Stimulated activated CD4-positive, alpha-beta T cell treated with anti-CD3 and anti-CD28 coated beads, Interleukin-15, amount 100 ng/mL, for 24 hours (primary cell): ENCODE data around the gene REPS2.
"Not testable (repeated sequence)": the region's sequence is repeated elsewhere in the genome, so short reads cannot be mapped to it uniquely, and the experiment has no call there.

ENCODE experiments used
- DNase-seq: peaks from one replicate; pipeline ENCODE4 v3.0.0-alpha.2; 2020

The REPS2 gene

DNA sequence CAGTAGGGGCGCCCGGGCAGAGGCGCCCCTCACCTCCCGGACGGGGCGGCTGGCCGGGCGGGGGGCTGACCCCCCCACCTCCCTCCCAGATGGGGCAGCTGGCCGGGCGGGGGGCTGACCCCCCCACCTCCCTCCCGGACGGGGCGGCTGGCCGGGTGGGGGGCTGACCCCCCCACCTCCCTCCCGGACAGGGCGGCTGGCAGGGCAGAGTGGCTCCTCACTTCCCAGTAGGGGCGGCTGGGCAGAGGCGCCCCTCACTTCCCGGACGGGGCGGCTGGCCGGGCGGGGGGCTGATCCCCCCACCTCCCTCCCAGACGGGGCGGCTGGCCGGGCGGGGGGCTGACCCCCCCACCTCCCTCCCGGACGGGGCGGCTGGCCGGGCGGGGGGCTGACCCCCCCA, 18.5 kb downstream of the REPS2 start:
- not testable (repeated sequence) for DNase-seq

DNA sequence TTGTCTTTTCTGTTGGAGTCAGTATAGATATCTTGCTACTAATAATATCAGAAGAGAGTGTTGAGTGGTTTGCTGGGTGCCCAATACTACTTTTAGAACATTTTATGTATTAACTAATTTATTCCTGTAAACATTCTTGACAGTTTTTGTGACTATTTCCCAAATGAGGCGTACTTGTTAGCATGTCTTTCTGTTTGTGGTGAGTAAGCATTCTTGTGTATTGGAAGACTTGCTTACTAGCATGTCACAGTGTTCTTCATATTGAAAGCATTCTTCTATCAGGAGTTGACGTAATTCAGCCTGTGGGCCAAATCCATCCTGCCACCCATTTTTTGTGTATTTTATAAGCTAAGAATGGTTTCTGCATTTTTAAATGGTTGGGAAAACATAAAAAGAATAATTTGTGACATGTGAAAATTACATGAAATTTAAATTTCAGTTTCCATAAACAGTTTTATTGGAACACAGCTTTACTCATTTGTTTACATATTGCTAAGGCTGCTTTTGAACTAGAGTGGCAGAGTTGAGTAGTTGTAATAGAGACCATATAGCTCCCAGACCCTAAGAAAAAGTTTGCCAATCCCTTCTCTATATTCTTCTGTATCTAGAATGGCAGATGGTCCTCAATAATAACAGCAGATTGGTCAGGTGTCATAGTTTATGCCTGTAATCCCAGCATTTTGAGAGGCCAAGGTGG, 20.4 kb downstream of the REPS2 start:
- DNase-seq, result no peak

DNA sequence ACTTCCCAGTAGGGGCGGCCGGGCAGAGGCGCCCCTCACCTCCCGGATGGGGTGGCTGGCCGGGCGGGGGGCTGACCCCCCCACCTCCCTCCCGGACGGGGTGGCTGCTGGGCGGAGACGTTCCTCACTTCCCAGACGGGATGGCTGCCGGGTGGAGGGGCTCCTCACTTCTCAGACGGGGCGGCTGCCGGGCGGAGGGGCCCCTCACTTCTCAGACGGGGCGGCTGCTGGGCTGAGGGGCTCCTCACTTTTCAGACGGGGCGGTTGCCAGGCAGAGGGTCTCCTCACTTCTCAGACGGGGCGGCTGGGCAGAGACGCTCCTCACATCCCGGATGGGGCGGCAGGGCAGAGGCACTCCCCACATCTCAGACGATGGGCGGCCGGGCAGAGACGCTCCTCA, 22.3 kb downstream of the REPS2 start:
- DNase-seq, result not testable (repeated sequence)

DNA sequence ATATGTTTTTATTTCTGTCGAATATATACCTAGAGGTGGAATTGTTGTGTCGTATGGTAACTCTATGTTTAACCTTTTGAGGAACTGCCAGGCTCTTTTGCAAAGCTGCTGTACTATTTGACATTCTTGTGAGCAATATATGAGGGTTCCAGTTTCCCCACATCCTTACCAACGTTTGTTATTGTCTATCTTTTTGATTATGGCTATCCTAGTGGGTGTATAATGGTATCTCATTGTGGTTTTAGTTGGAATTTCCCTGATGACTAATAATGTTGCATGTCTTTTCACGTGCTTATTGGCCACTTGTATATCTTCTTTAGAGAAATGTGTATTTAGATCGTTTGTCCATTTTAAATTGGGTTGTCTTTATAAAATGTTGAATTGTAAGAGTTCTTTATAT, 24.5 kb downstream of the REPS2 start:
- no peak for DNase-seq

DNA sequence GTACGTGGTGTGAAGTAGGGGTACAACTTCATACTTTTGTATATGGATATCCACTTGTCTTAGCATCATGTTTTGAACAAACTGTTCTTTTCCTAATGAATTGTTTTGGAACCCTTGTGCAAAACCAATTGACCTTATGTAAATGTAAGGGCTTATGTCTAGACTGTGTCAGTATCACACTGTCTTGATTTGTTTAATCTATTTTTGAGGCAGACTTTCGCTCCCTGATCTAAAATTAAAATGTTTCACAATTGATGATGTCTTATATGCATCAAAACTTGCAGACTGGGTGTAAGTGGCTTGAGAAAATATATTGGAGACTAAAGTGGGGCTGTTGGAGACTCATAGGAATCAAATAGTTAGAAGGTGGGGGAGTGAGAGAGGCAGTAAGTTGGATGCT, 25.2 kb downstream of the REPS2 start:
- DNase-seq, result no peak

- DNase-seq, result no peak
Measured at GRCh38 chrX:16975233-16975632, 28.8 kb downstream of the REPS2 start.

- no peak for DNase-seq
Measured at GRCh38 chrX:16977771-16978170, 31.3 kb downstream of the REPS2 start.

DNA sequence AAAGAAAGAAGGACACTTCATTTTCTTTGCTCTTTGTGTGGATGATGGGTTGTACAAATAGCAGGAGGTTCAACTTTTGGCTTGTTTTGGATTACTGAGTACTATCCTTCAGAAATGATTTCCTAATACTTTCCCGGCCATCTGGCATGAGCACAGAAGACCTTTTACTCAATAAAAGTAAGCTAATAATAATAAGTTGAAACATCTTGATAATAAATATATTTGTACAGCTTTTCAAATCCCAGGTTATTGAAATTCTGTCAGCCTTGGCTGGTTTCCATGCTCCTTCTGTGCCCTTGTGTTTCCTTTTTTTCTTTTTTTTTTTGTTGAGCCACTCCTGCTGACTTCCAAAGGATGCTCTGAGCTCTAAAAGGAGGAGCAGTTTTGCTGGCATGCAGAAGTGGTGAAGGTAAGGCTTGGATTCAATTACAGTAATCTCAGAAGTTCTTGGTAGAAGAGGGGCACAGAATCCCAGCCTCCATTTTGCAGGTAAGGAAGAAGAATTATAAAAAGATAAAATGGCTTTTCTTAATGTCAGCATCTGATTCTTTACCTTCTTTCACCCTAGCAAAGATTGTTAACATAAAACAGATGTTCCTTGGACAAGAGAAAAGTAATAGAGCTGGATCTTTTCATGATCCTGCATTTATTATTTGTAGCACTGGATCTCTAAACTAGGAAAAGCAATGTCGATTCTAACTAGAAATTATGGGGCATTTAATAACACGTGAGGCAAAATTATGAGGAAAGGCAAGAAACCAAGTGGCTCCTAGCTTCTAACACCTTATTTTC, 31.9 kb downstream of the REPS2 start:
- DNase-seq, result no peak

DNA sequence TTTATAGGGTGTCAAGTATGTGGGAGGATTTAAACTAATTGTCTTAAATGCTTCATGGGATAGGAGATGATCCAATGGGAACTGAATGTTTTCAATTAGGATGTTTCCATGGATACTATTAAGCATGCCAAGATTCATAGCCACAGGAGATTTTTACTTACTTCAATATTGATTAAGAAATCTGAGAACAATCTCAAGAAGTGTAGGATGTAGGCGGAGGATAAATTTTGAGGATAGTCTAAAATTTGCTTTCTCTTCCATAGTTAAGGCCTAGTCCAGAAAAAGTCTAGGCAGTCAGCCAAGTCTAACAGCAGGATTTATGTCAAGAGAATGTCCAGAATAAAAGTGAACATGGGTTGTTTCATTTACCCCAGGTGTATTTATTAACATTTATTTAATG, 32.8 kb downstream of the REPS2 start:
- no peak for DNase-seq

DNA sequence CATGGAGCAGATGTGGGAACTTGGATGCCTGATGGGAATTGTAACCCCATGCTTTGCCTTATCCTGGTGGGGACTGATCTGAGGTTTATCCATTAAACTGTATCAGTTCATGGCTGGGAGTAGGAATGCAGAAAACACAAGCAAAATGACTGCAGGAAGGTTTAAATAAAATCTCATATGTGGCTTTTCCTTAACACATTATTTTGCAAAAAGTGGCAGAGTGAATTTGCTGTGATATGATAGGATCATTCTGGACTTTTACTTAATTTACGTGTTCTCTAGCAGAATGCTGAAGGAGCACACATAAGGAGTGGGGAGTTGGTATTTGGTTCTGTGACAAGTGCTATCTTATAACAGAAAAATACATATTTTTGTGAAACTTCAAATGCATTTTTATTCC, 34.8 kb downstream of the REPS2 start:
- DNase-seq, result no peak

- no peak for DNase-seq
Measured at GRCh38 chrX:16981980-16982379, 35.5 kb downstream of the REPS2 start.

DNA sequence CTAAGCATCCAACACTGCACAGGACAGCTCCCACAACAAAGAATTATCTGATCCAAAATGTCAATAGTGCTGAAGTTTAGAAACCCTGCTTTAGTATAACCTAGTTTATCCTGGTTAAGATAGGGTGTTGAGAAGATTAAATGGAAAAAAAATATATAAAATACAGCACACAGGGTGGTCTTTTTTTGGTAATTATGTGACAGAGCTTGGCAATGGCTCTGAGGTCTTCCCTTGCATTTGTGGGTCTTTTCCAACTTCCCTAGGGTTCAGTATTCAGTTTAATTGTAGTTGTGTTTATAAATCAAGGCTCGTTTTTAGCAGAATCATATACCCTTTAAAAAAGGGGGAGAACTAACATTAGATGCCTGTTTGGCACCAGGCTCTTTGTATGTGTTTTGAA, 36.6 kb downstream of the REPS2 start:
- DNase-seq, result no peak

- DNase-seq, result no peak
Measured at GRCh38 chrX:16985286-16985685, 38.8 kb downstream of the REPS2 start.

GRCh38 chrX:16986169-16986568, 39.7 kb downstream of the REPS2 start:
- no peak for DNase-seq

- no peak for DNase-seq
Measured at GRCh38 chrX:16989750-16990149, 43.3 kb downstream of the REPS2 start.

DNA sequence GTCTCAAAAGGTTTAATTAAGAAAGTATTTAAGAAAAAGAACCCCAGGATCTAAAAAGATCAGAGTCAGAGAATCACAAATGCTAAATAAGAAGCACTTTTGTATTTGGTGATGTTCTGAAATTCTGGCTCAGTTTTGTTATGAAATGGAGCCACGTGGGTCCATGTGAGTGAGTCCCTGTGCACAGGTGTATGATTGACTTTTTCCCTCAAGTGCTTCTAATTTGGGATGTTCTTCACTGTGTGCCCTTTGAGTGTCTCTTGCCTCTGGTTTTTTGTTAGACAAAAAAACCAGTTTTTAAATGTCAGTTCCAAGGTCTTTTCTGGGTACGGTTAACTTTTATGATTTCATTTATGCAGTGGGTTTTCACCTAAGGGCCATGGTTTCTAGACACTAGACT, 44.4 kb downstream of the REPS2 start:
- no peak for DNase-seq

DNA sequence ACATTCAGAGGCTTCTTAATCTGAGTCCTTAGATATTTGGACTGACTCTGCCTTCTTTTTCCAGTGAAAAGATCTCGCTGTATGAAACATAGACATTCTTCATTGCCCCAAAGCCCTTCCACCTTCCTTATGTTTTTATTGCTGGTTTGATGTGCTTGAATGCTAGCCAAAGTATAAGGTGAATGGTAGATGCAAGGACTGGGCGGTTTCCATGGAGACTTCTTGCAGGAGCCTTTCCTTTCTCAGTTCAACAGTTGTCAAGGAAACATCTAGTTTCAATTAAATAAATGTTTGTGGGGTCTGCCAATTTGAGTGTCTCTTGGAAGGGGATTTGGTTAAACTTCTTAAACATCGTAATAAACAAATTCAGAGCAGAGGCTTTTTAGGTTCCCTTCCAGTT, 46.0 kb downstream of the REPS2 start:
- DNase-seq, result no peak

DNA sequence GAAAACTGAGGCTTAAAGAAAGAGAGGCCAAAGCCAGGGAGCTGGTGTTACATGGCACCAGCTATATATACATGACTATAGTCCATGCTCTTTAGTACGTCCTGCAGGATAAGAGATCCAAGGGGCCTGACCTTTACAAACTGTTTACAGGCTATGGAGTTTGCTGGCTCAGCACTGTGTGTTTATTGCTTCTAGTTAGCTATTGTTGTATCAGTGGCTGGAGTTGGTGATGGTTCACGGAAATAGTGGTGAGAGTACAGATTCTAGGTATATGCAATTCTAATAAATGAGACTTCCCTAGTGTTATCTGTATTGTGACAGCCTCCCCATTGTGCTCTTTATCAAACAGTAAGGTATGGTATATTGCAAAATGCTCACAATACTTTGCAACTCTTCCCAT, 46.5 kb downstream of the REPS2 start:
- DNase-seq, result no peak

DNA sequence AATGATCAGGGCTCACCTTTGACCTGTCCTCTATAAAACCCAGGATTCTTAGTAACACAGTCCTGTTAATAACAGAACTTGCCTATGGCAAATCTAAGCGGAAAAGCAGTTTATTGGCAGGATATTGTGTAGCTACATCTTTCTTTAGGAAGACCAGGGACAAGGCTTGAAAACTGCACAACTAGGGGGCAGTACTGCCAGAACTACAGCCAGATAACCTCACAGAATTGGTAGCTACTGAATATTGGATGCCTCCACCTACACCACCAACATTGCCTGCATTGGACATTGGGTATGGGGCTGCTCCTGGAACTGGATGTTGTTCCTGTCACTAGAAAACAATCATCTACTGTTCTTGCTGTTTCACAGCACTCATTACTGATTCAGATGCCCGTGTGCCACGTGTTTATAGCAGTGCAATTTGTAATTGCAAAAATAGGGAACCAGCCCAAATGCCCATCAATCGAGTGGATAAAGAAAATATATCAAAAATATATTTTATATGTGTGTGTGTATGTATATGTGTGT, 47.4 kb downstream of the REPS2 start:
- no peak for DNase-seq

DNA sequence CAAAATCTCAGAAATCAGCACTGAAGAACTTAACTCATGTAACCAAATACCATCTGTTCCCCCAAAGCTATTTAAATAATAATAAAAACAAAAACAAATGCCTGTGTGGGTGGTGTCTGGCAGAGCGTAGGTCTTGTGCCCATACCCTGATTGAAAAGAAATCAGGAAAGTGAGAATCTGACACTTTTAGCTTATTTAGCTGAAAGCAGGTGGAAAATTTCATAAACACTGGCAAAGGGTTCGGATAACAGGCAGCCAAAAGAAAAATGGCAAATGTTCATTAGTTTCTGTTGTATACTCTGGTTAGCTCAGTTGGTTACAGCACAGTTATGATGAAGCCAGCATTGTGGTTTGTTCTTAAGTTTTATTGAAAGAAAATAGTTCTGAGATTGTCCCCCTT, 48.3 kb downstream of the REPS2 start:
- DNase-seq, result no peak

- no peak for DNase-seq
Measured at GRCh38 chrX:16997313-16997712, 50.9 kb downstream of the REPS2 start.

DNA sequence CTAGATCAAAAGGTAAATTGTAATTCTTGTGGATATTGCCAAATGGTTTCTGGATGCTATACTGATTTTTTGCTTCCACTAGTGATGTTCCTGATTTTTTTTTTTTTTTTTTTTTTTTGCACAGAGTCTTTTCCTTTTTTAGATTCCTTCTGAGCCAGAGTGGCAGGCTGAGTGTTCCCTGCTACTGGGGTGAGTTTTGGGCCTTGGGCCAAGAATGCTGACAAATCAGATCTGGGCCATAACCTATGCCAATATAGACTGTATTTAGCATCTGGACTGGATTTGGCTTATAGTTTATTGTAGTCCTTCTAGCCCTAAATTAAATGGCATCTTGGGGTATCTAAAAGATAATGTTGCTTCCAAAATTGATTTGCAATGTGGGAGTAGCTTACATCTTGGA, 52.8 kb downstream of the REPS2 start:
- no peak for DNase-seq

DNA sequence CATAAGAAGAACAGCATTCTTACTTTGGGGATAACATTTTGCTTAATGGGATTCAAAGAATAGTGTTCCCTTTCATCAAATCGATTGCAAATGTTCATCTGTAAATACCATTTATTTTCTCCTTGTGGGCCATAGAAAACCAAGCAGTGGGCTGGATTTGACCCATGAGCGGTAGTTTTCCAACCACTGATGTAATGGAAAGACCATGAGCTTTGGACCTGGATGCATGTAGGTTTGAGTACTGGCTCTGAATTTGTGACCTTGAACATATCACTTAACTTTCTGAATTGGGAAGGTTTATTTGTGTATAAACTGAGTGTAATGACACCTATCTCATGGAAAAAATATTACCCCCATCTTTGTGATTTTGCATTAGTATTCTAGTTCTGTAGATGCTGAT, 54.3 kb downstream of the REPS2 start:
- DNase-seq, result no peak

DNA sequence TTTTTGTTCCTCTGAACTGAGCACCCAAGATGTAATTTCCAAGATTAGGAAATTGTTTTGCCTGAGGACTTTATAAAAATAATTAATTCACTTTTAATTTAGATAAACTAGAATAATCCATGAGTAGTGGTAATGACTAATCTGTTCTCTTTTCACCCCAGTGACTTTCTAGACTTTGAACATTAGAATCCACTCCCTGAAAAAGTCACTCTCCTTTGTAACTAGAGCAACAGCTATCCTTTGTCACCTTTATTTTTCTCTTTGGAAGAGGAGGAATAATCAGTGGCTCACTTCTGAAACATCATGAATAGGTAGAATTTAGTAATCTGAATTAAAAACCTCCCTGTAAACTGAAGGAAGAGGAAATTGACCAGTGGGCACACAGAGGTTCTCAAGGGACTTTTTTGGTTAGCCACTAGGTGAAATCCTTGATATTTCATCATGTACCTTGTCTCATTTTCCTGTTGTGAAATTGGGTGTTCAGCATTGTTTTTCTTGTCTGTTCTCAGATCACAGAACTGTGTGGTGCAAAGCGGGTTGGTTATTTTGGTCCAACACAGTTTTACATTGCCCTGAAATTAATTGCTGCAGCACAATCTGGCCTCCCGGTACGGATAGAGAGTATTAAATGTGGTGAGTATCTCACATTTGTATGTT, 59.4 kb downstream of the REPS2 start:
- DNase-seq, result no peak
